NCI-H460 (cell line): ENCODE measurements around the gene MLLT10. TPM values are rescaled to one million over a fixed set of nuclear protein-coding genes. Genes with fewer than 3 reads are reported as not detected.
"Not testable (repeated sequence)": the region's sequence is repeated elsewhere in the genome, so short reads cannot be mapped to it uniquely, and the experiment has no call there.

Source experiments
- DNase-seq: peaks from one replicate; pipeline ENCODE4 v3.0.0-alpha.2; 2016; ENCODE audit warnings: low read depth; ENCODE audit errors: extremely low read depth
- total RNA-seq: library from RNA; depleted of rRNA; stranded (reverse); fragments of >200 nt; shearing (Covaris generic); gene quantifications from 2 replicates; pipeline ENCODE4 v1.2.3, GENCODE V29; 2014

The MLLT10 gene
- total RNA-seq, 1 experiment from 2014 or later = 35.5 TPM

GRCh38 chr10:21526188-21526859 lies 7.7 kb upstream of the MLLT10 start:
- peak; percentile 61 for DNase-seq

- no peak for DNase-seq
These were observed 7.0 kb upstream of the MLLT10 start for GRCh38 chr10:21526860-21527597.

GRCh38 chr10:21527598-21528235 lies 6.3 kb upstream of the MLLT10 start:
- peak; percentile 52 for DNase-seq

- no peak for DNase-seq
These were observed 5.6 kb upstream of the MLLT10 start for GRCh38 chr10:21528236-21529031.

- no peak for DNase-seq
These were observed 4.8 kb upstream of the MLLT10 start for GRCh38 chr10:21529032-21529910.

- no peak for DNase-seq
These were observed 3.9 kb upstream of the MLLT10 start for GRCh38 chr10:21530168-21530567.

- no peak for DNase-seq
These were observed 3.4 kb upstream of the MLLT10 start for GRCh38 chr10:21530641-21531040.

- no peak for DNase-seq
These were observed 2.9 kb upstream of the MLLT10 start for GRCh38 chr10:21531164-21531563.

GRCh38 chr10:21532694-21533466 lies 1.2 kb upstream of the MLLT10 start:
- no peak for DNase-seq

GRCh38 chr10:21534280-21534586 lies 201 bp downstream of the MLLT10 start:
- DNase-seq = no peak

- DNase-seq = no peak
These were observed 817 bp downstream of the MLLT10 start for GRCh38 chr10:21534604-21535493.

GRCh38 chr10:21535494-21535965 lies 1.5 kb downstream of the MLLT10 start:
- no peak for DNase-seq

GRCh38 chr10:21535976-21536375 lies 1.9 kb downstream of the MLLT10 start:
- not testable (repeated sequence) for DNase-seq

GRCh38 chr10:21536874-21537273 lies 2.8 kb downstream of the MLLT10 start:
- DNase-seq = no peak

GRCh38 chr10:21540701-21541100 lies 6.7 kb downstream of the MLLT10 start:
- DNase-seq = not testable (repeated sequence)

- DNase-seq = no peak
These were observed 13.2 kb downstream of the MLLT10 start for GRCh38 chr10:21547246-21547645.

GRCh38 chr10:21552638-21553037 lies 18.6 kb downstream of the MLLT10 start:
- DNase-seq = no peak

GRCh38 chr10:21556527-21556926 lies 22.5 kb downstream of the MLLT10 start:
- no peak for DNase-seq
